Fibroblast of lung (primary cell): ENCODE results near the gene USP15.

Experiments used
- CTCF ChIP-seq, 2 donors: IDR thresholded peaks in 1 of 2; conservative IDR thresholded peaks in 1 of 2; 1 replicate in 1 of 2; 2 replicates in 1 of 2; pipeline ENCODE4 v1.5.1; 2011 to 2012; ENCODE audit warnings: low read length in 2 of 2, control low read depth in 1 of 2, inconsistent platforms in 1 of 2, low read depth in 1 of 2, mild to moderate bottlenecking in 1 of 2
- EZH2 ChIP-seq: IDR thresholded peaks from 2 replicates; pipeline ENCODE4 v1.5.1; 2012; ENCODE audit warnings: low read length, control low read depth, mild to moderate bottlenecking; ENCODE audit errors: missing control alignments

- TF ChIP-seq CTCF (conservative IDR thresholded peaks at IDR 0.05 in 1 of 2, IDR thresholded peaks at IDR 0.05 in 1 of 2; ENCODE audit: low read depth in 1 of 2, low read length in 2 of 2), result no peak
- no peak for TF ChIP-seq EZH2
These were observed 18.9 kb downstream of the USP15 start for GRCh38 chr12:62279058-62279457.
